GM19324 (cell line): ENCODE results near the gene MEG3.

ENCODE experiments used
- ATAC-seq: cut with Tn5 transposase; IDR thresholded peaks from one replicate; pipeline ENCODE4 v1.9.1; 2021; ENCODE audit warnings: mild to moderate bottlenecking, moderate library complexity; ENCODE audit not compliant: unreplicated experiment, low FRiP score

The MEG3 gene

GRCh38 chr14:100891501-100892445 is 65.9 kb downstream of the MEG3 start:
- ATAC-seq = no peak

- no peak for ATAC-seq
Measured at GRCh38 chr14:100892496-100893227, 66.7 kb downstream of the MEG3 start.

DNA sequence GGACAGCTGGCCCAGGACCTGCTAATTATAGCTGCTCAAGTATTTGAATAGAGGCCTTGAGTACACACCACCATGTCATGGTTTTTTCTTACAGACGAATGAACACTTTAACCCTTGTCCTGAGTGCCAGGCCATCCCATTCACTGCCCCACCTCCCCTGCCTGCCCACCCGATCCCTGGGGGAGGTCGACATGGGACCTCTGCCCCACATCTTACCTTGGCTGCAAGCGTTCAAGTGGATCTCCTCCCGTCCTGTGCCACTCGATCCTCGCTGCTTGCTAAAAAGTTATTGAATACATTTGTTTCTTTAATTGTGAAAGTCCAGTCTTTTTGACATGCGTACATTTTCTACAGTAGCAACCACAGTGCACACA is 67.3 kb downstream of the MEG3 start:
- no peak for ATAC-seq

- ATAC-seq = no peak
Measured at GRCh38 chr14:100893760-100894159, 67.8 kb downstream of the MEG3 start.

- ATAC-seq = no peak
Measured at GRCh38 chr14:100894416-100894815, 68.5 kb downstream of the MEG3 start.

DNA sequence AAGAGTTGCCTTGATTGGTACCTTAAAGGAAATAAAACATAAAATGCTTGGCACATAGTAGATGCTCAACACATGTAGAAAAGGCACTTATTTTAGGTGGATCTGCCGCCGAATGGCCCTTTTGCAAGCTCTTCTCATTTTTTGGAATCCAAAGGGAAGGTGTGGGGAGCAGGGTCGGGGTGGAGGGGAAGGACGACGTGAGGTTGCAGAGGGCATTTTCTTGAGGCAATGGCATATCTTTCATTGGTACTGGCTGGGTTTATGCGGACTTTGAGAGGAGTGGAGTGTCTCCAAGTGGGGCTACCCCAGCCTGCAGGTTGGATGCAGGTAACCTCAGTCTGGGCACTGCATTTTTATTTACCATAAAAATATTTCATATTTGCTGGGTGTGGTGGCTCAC is 69.5 kb downstream of the MEG3 start:
- no peak for ATAC-seq

DNA sequence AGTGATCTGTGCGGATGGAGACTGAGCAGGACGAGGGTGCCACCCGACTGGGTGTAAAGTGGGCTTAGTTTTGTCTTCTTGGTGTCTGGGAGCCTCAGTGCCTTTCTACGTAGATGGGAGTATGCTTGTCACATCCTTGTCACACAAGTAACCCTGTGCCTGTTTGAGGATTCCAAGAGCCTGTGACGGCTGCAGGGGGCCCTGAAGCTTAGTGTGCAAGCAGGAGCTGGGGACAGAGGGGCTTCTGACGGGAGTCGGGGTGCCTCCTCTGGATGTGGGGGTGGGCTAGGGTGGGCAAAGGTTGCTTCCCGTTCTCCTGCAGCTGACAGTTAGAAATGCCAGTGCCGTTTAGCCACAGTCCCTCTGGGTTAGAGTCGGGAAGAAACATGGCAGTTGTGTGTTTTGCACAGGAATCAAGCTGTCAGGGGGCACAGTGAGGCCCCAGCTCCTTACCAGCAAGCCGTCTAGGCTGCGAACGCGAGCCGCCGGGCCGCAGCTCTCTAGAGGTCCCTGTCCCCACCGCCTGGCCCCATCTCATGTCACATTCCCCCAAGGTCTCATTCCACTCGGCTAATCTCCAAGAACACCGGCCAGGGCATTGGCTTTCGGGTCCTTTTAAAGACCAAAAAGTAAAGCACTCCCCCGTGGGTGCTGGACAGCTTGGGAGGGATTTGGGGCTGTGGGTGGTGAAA is 70.6 kb downstream of the MEG3 start:
- no peak for ATAC-seq

- no peak for ATAC-seq
Measured at GRCh38 chr14:100898465-100898864, 72.5 kb downstream of the MEG3 start.

DNA sequence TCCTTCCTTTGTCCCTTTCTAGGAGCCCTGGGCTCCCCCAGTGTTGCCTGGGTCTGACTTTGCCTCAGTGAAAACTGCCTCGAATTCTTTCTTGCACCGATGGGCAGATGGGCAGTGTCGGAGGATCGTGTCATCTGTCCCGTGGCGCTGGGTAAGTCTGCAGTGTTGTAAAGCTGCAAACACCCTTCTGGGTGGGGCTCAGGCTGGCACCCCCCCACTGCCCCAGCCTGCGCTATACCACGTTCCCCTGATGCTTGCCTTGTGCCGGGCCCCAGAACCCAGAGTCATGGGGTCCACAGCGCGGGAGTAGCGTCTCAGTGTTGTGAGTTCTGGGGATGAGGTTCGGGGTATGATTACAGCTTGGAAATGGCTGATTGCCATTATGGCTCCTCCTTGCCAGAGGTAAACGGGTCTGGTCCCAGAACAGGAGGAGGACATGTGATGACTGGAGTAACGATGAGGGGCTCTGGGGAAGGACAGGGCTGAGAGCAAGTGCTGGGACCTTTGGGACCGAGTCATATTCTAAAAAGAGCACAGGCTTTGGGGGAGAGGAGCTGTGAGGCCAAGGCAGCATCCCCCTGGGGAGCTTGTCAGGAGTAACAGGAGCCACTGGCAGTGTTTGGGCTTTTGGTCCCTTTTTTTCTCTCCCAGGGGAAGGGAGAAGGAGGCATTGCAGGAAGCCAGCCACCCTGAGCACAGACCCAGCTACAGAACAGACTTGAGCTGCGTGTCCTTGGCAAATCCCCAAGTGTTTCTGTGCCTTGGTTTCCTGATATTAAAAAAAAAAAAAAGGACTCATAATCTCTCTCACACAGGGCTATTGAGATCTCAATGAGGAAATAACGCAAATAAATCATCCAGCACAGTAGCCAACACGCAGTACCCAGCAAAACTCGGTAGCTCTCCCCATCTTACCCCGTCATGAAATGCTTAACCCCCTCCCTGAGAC is 73.3 kb downstream of the MEG3 start:
- ATAC-seq = no peak

DNA sequence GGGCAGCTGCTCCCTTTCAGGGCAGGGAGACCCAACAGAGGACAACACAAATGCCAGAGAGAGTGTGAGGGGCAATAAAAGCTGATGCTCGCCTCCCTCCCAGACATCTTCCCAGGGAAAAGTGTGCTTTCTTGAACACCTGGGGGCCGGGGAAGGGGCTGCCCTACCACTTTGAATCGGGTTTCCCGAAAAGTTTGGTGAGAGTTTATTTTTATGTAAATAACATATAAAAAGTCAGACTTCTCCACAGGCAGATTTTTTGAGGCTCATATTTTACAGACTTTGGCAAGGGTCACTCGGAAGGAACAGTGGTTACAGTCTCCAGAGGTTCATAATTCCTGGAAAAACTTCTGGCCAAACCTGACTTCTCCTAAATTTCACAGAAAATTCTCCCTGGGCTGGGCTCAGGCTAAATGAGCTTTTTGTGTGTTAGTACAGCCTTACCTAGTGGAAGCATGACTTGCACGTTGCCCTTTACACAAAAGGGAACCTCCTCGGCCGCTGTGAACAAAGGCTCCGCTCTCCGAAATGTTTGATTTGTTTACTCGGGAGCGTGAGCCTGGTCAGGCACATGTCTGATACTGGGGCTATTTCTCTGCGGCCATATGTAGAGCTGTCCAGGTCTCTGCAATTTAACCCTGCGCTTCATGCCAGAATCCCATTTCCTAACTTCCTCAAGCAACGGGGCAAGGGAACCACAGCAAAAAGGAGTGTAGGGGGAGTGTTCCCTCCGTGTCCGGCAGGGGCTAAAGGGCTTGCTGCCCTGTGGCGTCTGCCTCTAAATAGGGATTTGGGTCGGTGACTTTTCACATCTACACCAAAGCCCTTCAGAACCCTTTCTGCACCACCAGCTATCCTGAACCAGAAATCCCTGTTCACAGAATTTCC is 74.2 kb downstream of the MEG3 start:
- ATAC-seq = no peak

DNA sequence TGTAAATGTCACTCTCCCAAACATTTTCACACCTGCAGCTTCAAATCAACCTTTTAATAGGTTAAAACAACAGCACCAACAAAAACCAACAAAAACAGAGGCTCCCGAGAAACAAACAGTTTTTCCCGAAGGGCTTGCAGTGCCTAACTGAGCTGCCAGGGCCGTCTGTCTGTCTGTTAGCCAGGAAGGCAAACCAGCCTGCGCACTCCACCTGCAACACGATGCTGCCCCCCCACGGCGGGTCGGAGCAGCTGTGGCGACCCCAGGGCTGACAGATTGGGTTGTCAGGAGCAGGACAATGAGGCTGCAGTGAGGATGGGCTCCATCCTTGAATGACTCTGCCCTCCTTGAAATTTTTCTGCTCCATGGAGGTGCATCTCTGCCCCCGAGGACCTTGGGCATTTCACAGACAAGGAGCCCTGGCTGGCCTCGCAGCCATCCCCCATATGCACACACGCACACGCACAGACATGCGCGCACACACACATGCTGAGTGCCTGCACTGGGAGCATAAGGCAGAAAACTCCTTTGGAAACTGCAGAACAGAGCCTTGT is 75.0 kb downstream of the MEG3 start:
- ATAC-seq = no peak

DNA sequence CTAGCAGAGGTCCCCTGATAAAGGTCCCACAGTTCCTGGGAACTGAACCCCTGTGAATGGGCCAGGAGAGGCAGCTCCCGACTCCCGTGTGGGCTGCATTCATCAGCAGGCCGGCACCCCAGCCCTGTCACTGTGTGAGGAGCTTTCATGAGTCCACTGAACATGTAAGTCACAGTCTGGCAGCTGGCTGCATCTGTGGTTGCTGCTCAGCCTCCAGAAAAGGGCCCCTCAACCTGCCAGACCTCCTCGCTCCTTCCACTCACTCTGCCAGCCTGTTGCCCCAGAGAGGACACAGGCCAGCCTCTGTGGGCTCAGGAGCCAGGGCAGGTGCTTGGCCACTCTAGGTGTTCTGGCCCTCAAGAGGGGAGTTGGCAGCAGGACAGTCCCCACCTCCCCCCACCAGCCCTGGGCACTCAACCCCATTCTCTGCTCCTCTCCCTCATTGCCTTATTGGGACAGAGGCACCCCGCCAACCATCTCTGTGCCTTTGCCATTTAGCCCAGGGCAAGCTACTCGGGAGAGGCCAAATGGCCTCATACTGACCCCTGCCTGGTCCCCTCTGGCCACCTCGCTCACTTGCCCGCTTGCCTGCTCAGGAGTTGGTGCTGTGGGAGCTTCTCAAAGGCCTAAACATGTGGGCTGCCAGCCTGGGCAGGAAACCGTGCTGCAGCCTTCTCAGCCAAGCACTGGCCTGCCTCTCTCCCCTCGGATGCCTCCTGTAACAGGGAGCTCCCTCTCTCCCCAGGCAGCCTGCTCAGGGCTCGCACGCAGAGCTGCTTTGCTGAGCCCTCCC is 75.7 kb downstream of the MEG3 start:
- no peak for ATAC-seq

DNA sequence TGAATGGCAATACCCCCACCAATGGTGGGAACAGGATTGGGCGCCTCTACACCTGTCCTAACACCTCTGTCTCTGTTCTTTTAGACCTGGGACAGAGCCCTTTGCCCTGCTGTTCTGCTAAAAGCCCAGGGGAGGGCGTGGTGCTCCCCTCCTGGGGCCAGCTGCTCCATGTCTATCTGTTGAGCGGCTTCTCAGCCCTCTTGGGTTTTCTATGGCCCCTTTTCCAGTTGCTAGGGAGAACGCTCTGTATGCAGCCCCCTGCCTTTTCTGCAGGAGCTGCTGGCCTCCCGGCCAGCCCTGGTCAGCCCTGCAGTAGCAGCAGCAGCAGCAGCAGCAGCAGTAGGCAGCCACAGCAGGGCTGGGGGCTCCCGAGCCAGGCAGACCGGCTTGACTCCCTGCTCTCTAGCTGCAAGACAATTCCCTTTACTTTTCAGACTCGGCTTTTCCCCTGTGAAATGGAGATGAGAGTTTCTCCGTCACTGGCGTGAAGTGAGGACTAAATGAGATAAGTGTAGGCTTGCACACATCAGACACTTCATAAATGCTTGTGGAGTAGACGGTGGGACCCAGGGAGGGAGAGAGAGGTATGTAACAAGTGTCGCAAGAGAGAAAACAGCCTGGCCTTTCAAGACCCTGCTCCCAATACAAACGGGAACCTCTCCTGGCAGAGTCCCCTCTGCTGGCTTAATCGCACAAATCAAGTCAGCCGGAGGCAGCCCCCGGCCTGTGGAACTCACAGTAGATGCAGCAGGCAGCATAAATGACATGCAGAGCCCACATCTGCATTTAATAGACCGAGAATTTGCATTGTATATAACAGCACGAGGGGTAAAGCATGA is 76.6 kb downstream of the MEG3 start:
- ATAC-seq = no peak

- ATAC-seq = no peak
Measured at GRCh38 chr14:100903134-100903468, 77.2 kb downstream of the MEG3 start.

GRCh38 chr14:100903672-100904185 is 77.8 kb downstream of the MEG3 start, which contains the start of gene RTL1:
Gene RTL1, minus strand, starts transcription at chr14:100903722. Its CDS starts 18,934 bp downstream, at chr14:100884788.
- ATAC-seq = no peak

DNA sequence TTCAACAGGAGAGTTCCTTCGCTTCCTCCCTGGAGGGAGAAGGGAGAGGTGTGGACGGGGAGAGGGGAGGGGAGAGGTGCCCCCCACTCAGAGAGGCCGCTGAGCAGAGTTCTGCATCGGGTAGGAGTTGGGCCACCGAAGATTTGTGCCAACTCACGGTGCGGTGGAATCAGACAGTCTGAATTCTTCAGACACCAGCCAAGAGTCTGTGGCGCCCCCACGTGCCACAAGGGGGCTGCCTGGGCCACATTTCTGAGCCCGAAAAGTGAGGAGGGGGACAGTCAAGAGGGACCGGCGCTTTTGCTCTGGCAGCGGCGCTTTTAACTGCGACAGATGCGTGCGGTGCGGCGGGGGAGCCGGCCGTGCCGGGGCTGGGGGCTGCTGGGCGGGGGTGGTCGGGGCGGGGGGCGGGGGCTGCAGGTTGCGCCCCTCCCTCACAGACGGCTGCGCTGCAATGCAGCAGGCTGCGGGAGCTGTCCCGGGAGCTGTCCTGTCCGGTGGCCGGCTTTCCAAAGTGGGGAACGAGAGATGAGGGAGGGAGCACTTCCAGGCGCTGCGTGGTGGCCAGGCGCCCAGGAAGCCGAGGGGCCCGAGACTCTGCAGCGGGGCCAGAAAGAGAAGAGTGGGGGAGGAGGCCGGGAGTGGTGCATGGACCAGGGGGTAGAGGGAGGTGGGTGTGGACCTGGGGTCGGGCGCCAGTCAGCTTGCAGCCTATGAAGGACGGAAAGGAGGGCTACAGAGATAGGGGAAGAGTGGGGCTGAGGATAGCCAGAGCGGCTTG is 78.6 kb downstream of the MEG3 start:
- no peak for ATAC-seq
